ENCODE data around the gene AGPAT2.

Gene AGPAT2

DNA sequence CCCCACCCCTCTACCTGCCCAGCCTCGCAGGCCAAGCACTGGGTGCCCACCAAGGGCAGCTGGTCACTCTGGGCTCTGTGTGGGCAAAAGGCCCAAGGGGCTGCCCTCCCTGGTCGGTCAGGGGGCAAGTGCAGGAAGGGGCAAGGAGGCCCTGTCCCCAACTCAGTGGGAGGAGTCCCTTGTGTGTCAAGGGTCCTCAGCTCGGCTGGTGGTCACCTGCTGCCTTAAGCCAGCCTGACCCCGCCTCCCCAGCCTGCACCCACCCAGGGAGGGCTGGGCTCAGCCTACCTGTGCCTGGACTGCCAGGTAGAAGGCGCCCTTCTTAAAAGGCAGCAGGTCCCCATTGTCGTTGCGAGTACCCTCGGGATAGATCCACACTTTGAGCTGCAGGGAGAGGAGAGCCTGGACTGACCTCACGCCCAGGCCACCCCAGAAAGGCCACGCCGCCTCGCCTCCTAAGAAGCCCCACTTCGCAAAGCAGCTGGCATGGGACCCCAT is 10.9 kb downstream of the AGPAT2 start:
- no peak for TF ChIP-seq POLR2AphosphoS5 (IDR thresholded peaks at IDR 0.05; ENCODE audit: low read depth, low read length)
- no peak for TF ChIP-seq SIN3A (IDR thresholded peaks at IDR 0.05; ENCODE audit: borderline replicate concordance, insufficient read depth, low read length)

DNA sequence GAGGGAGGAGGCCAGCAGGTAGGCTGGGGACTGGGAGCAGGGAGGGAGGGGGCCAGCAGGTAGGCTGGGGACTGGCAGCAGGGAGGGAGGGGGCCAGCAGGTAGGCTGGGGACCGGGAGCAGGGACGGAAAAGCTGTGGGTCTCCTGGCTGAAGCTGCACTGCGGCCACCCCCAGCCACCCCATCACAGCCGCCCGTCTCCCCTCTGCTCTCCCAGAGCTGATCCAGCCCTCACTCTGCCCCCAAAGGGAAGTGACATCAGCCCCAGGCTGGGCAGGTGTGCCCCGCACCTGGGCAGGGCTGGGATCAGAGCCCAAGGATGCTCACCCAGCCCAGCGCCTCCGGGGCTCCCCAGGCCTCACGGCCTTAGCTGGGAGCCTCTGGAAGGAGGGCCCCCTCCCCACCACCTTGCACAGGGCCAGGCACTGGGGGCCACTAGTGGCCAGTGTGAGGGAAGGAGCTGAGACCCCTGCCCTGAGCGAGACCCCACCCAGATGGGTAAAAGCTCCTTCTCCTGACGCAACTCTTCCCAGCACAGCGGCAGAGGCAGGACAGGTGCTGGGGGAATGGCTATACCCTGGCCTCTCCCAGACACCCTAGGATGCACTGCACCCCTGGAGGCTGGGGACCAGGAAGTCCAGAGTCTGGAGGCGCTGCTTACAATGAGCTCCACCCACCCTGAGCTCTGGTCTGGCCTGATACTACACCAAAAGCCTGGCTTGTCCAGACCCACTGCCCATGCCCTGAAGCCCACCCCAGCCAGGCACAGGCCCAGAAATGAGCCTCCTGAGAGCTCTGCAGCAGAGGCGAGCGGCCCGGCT is 11.6 kb downstream of the AGPAT2 start:
- TF ChIP-seq FOXP2 (optimal IDR thresholded peaks at IDR 0.05; ENCODE audit: borderline replicate concordance, extremely low read depth, extremely low read length, insufficient read depth) (no peak), TAF1 (IDR thresholded peaks at IDR 0.05; ENCODE audit: borderline replicate concordance, insufficient read depth, low read length) (no peak), POLR2AphosphoS5 (IDR thresholded peaks at IDR 0.05; ENCODE audit: low read depth, low read length) (no peak), SIN3A (IDR thresholded peaks at IDR 0.05; ENCODE audit: borderline replicate concordance, insufficient read depth, low read length) (no peak)
- TF ChIP-seq, protein P1, sequence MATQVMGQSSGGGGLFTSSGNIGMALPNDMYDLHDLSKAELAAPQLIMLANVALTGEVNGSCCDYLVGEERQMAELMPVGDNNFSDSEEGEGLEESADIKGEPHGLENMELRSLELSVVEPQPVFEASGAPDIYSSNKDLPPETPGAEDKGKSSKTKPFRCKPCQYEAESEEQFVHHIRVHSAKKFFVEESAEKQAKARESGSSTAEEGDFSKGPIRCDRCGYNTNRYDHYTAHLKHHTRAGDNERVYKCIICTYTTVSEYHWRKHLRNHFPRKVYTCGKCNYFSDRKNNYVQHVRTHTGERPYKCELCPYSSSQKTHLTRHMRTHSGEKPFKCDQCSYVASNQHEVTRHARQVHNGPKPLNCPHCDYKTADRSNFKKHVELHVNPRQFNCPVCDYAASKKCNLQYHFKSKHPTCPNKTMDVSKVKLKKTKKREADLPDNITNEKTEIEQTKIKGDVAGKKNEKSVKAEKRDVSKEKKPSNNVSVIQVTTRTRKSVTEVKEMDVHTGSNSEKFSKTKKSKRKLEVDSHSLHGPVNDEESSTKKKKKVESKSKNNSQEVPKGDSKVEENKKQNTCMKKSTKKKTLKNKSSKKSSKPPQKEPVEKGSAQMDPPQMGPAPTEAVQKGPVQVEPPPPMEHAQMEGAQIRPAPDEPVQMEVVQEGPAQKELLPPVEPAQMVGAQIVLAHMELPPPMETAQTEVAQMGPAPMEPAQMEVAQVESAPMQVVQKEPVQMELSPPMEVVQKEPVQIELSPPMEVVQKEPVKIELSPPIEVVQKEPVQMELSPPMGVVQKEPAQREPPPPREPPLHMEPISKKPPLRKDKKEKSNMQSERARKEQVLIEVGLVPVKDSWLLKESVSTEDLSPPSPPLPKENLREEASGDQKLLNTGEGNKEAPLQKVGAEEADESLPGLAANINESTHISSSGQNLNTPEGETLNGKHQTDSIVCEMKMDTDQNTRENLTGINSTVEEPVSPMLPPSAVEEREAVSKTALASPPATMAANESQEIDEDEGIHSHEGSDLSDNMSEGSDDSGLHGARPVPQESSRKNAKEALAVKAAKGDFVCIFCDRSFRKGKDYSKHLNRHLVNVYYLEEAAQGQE (IDR thresholded peaks at IDR 0.05; ENCODE audit: insufficient read depth in 1 of 2, low read depth in 2 of 2, low read length in 2 of 2), result no peak

DNA sequence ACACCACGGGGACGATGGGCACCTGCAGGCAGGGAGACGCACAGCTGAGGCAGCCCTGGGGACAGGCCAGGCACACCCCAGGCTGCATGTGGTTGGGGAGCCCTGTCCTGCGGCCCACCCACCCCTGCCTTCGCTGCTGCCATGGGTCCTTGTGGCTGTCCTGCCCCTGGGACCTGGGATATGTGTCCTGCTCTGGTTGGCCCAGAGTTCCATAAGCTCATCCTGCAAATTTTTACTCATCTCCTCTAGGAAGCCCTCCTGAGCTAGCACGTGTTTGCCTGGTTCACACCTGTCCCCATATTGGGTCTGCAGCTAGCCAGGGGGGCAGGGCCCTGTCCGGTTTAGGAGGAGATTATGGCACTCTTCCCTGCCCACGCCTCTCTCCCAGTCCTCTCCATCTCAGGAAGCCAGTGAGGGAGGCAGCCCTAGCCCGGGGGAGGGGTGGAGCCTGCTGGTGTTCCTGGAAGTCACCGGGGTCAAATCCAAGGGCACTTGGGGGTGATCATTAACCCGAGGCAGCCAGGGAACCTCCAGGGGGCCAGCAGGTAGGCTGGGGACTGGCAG is 12.4 kb downstream of the AGPAT2 start:
- TF ChIP-seq POLR2AphosphoS5 (IDR thresholded peaks at IDR 0.05; ENCODE audit: low read depth, low read length), result no peak
- TF ChIP-seq, protein P1 (IDR thresholded peaks at IDR 0.05; ENCODE audit: insufficient read depth in 1 of 2, low read depth in 2 of 2, low read length in 2 of 2), result no peak
- TF ChIP-seq FOXP2 (optimal IDR thresholded peaks at IDR 0.05; ENCODE audit: borderline replicate concordance, extremely low read depth, extremely low read length, insufficient read depth), result no peak
- TF ChIP-seq TAF1 (IDR thresholded peaks at IDR 0.05; ENCODE audit: borderline replicate concordance, insufficient read depth, low read length), result no peak
- no peak for TF ChIP-seq SIN3A (IDR thresholded peaks at IDR 0.05; ENCODE audit: borderline replicate concordance, insufficient read depth, low read length)

DNA sequence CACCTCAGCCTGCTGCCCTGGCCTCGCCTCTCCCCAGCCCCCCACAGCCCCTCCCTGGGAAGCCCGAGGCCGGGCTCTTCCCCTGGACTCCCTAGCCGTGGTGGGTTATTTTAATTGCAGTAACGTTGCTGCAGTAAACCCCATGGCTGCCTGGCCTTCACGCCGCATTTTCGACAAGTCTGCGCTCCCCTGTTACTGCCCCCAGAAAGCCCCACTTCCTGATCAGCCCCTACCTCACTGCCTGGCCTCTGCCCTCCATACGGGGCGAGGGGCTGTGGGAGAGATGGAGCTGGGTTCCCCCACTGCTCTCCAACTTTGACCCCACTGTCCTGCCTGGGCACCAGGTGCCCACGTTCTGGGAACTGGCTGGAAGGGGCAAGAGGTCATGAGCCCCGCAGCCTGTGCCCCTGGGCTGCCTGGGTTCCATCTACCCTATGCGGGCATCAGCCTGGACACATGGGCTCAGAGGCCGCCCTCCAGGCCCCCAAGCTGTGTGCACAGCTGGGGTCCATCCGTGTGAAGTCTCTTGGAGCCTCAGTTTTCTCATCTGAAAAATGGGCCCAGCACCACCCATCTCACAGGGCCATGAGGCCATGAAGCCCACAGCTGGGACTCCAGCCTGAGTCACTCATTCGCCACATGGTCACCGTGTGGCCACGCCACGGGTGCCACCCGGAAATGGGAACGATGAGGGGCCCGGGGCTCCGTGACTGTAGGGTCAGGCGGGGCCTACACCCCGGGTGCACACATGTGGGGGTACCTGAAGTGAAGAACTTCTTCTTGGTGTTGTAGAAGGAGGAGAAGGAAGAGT is 13.1 kb downstream of the AGPAT2 start:
- TF ChIP-seq POLR2AphosphoS5 (IDR thresholded peaks at IDR 0.05; ENCODE audit: low read depth, low read length), result no peak
- TF ChIP-seq, protein P1 (IDR thresholded peaks at IDR 0.05; ENCODE audit: insufficient read depth in 1 of 2, low read depth in 2 of 2, low read length in 2 of 2), result no peak
- TF ChIP-seq FOXP2 (optimal IDR thresholded peaks at IDR 0.05; ENCODE audit: borderline replicate concordance, extremely low read depth, extremely low read length, insufficient read depth), result no peak
- no peak for TF ChIP-seq SIN3A (IDR thresholded peaks at IDR 0.05; ENCODE audit: borderline replicate concordance, insufficient read depth, low read length)
- TF ChIP-seq TAF1 (IDR thresholded peaks at IDR 0.05; ENCODE audit: borderline replicate concordance, insufficient read depth, low read length), result no peak

Measured in PFSK-1 (cell line).